SK-N-SH treated with all-trans-retinoic acid at 6 μM for 48 hours (cell line): ENCODE data around the gene PLA2G4B.

Source experiments
- ATAC-seq: fragments of 200-7000 bp; cut with Tn5 transposase; 3 replicates; pipeline ENCODE4 v1.9.1; 2020; ENCODE audit warnings: mild to moderate bottlenecking, moderate library complexity
- BACH2 ChIP-seq: fragments of 250-450 bp; sonication (Bioruptor Pico); IDR thresholded peaks from 2 replicates; pipeline ENCODE4 v1.9.0; 2021; ENCODE audit warnings: mild to moderate bottlenecking, borderline replicate concordance
- CSDC2 ChIP-seq: fragments of 250-450 bp; sonication (Bioruptor Pico); IDR thresholded peaks from 2 replicates; pipeline ENCODE4 v1.5.0; 2020; ENCODE audit warnings: mild to moderate bottlenecking, moderate library complexity
- ESRRG ChIP-seq: fragments of 250-450 bp; sonication (Bioruptor Pico); IDR thresholded peaks from 2 replicates; pipeline ENCODE4 v1.6.1; 2021; ENCODE audit warnings: mild to moderate bottlenecking
- GLIS3 ChIP-seq: fragments of 250-450 bp; sonication (Bioruptor Pico); IDR thresholded peaks from 2 replicates; pipeline ENCODE4 v1.5.0; 2020; ENCODE audit warnings: mild to moderate bottlenecking, moderate library complexity
- ISL1 ChIP-seq: fragments of 250-450 bp; sonication (Bioruptor Pico); IDR thresholded peaks from 2 replicates; pipeline ENCODE4 v2.1.2; 2022; ENCODE audit warnings: mild to moderate bottlenecking, moderate library complexity
- OSR1 ChIP-seq: fragments of 250-450 bp; sonication (Bioruptor Pico); IDR thresholded peaks from 2 replicates; pipeline ENCODE4 v1.8.0; 2022; ENCODE audit warnings: moderate library complexity, mild to moderate bottlenecking, inconsistent platforms
- PPARA ChIP-seq: fragments of 250-450 bp; sonication (Bioruptor Pico); IDR thresholded peaks from 2 replicates; pipeline ENCODE4 v1.5.0; 2020; ENCODE audit warnings: mild to moderate bottlenecking, borderline replicate concordance
- RARB ChIP-seq: fragments of 250-450 bp; sonication (Bioruptor Pico); IDR thresholded peaks from 2 replicates; pipeline ENCODE4 v1.8.0; 2021; ENCODE audit warnings: mild to moderate bottlenecking, moderate library complexity
- SNAI2 ChIP-seq: fragments of 250-450 bp; sonication (Bioruptor Pico); IDR thresholded peaks from 2 replicates; pipeline ENCODE4 v1.5.0; 2020; ENCODE audit warnings: mild to moderate bottlenecking, moderate library complexity
- TCF4 ChIP-seq: fragments of 250-450 bp; sonication (Bioruptor Pico); IDR thresholded peaks from 2 replicates; pipeline ENCODE4 v1.8.0; 2021; ENCODE audit warnings: mild to moderate bottlenecking, moderate library complexity, borderline replicate concordance
- ZC3H10 ChIP-seq: fragments of 250-450 bp; sonication (Bioruptor Pico); IDR thresholded peaks from 2 replicates; pipeline ENCODE4 v1.5.1; 2021; ENCODE audit warnings: mild to moderate bottlenecking, moderate library complexity
- ZNF70 ChIP-seq: fragments of 450-650 bp; formaldehyde crosslinking; IDR thresholded peaks from 2 replicates; pipeline ENCODE4 v1.5.0; 2020; ENCODE audit warnings: mild to moderate bottlenecking, moderate library complexity
- ZNF8 ChIP-seq: fragments of 450-650 bp; formaldehyde crosslinking; IDR thresholded peaks from 2 replicates; pipeline ENCODE4 v1.5.0; 2020; ENCODE audit warnings: mild to moderate bottlenecking, moderate library complexity
- TF ChIP-seq, protein P1 (sequence below): fragments of 250-450 bp; sonication (Bioruptor Pico); IDR thresholded peaks from 2 replicates; pipeline ENCODE4 v1.8.0; 2020; ENCODE audit warnings: mild to moderate bottlenecking, moderate library complexity, borderline replicate concordance
- TF ChIP-seq, protein P2 (sequence below): fragments of 250-450 bp; sonication (Bioruptor Pico); IDR thresholded peaks from 2 replicates; pipeline ENCODE4 v1.5.0; 2020; ENCODE audit warnings: mild to moderate bottlenecking, moderate library complexity
- TF ChIP-seq, protein P3 (sequence below): fragments of 250-450 bp; sonication (Bioruptor Pico); IDR thresholded peaks from 2 replicates; pipeline ENCODE4 v1.8.0; 2021; ENCODE audit warnings: low read depth, mild to moderate bottlenecking, moderate library complexity, borderline replicate concordance
- TF ChIP-seq, protein P4 (sequence below): fragments of 250-450 bp; sonication (Bioruptor Pico); IDR thresholded peaks from 2 replicates; pipeline ENCODE4 v1.5.1; 2020; ENCODE audit warnings: low read depth, mild to moderate bottlenecking, moderate library complexity
- TF ChIP-seq, protein P5 (sequence below): fragments of 250-450 bp; sonication (Bioruptor Pico); IDR thresholded peaks from 2 replicates; pipeline ENCODE4 v1.5.1; 2021; ENCODE audit warnings: mild to moderate bottlenecking, moderate library complexity

The PLA2G4B gene

DNA sequence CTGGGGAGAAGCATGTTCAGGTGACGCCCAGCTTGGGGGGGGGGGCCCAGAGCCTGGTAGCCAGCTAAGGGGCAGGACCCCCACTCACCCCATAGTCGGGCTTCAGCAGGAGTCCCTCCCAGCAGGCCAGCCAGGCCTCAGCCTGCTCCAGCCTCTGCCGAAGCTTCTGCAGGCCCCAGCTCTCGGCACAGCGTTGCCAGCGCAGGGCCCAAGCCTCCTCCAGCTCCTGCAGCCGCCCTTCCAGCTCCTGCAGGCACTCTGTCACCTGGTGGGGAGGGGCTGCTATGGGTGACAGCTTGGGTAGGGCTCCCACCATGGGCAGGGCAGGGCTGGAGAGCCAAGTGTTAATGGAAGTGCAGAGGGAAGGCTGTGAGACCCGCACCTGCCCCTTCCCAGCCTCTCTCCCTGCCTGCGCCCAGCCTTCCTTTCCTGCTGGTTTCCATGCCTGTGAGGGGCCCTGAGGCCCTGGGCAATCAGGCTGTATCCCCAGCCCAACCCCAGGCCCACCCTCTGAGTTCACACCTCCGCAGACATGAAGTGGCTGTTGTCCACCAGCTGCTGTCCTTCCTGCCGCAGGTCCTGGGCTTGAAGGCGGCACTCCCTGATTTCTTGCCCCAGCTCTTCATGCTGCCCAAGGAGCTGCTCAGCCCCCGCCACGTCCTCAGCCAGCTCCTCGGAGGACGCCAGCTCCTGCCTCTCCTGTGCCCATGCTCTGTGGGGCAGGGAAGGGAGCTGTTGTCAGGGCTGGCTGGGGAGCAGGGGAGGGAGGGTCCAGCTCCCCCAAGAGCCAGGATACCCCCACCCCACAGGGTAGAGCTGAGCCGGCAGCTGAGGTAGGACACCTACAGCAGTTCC is 14.3 kb downstream of the PLA2G4B start:
- no peak for TF ChIP-seq PPARA (CRISPR knock-in tag)
- TF ChIP-seq, protein P1, sequence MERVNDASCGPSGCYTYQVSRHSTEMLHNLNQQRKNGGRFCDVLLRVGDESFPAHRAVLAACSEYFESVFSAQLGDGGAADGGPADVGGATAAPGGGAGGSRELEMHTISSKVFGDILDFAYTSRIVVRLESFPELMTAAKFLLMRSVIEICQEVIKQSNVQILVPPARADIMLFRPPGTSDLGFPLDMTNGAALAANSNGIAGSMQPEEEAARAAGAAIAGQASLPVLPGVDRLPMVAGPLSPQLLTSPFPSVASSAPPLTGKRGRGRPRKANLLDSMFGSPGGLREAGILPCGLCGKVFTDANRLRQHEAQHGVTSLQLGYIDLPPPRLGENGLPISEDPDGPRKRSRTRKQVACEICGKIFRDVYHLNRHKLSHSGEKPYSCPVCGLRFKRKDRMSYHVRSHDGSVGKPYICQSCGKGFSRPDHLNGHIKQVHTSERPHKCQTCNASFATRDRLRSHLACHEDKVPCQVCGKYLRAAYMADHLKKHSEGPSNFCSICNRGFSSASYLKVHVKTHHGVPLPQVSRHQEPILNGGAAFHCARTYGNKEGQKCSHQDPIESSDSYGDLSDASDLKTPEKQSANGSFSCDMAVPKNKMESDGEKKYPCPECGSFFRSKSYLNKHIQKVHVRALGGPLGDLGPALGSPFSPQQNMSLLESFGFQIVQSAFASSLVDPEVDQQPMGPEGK (CRISPR knock-in tag) = no peak
- no peak for TF ChIP-seq BACH2 (CRISPR knock-in tag)
- TF ChIP-seq, protein P2, sequence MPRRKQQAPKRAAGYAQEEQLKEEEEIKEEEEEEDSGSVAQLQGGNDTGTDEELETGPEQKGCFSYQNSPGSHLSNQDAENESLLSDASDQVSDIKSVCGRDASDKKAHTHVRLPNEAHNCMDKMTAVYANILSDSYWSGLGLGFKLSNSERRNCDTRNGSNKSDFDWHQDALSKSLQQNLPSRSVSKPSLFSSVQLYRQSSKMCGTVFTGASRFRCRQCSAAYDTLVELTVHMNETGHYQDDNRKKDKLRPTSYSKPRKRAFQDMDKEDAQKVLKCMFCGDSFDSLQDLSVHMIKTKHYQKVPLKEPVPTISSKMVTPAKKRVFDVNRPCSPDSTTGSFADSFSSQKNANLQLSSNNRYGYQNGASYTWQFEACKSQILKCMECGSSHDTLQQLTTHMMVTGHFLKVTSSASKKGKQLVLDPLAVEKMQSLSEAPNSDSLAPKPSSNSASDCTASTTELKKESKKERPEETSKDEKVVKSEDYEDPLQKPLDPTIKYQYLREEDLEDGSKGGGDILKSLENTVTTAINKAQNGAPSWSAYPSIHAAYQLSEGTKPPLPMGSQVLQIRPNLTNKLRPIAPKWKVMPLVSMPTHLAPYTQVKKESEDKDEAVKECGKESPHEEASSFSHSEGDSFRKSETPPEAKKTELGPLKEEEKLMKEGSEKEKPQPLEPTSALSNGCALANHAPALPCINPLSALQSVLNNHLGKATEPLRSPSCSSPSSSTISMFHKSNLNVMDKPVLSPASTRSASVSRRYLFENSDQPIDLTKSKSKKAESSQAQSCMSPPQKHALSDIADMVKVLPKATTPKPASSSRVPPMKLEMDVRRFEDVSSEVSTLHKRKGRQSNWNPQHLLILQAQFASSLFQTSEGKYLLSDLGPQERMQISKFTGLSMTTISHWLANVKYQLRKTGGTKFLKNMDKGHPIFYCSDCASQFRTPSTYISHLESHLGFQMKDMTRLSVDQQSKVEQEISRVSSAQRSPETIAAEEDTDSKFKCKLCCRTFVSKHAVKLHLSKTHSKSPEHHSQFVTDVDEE (CRISPR knock-in tag) = no peak
- no peak for TF ChIP-seq RARB
- TF ChIP-seq, protein P3, sequence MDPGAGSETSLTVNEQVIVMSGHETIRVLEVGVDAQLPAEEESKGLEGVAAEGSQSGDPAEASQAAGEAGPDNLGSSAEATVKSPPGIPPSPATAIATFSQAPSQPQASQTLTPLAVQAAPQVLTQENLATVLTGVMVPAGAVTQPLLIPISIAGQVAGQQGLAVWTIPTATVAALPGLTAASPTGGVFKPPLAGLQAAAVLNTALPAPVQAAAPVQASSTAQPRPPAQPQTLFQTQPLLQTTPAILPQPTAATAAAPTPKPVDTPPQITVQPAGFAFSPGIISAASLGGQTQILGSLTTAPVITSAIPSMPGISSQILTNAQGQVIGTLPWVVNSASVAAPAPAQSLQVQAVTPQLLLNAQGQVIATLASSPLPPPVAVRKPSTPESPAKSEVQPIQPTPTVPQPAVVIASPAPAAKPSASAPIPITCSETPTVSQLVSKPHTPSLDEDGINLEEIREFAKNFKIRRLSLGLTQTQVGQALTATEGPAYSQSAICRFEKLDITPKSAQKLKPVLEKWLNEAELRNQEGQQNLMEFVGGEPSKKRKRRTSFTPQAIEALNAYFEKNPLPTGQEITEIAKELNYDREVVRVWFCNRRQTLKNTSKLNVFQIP (CRISPR knock-in tag) = no peak
- TF ChIP-seq SNAI2 (CRISPR knock-in tag) = no peak
- TF ChIP-seq ZNF70 = no peak
- TF ChIP-seq ESRRG = no peak
- TF ChIP-seq GLIS3 (CRISPR knock-in tag) = no peak
- TF ChIP-seq CSDC2 (CRISPR knock-in tag) = no peak
- TF ChIP-seq ZC3H10 (CRISPR knock-in tag) = no peak
- TF ChIP-seq OSR1 = no peak
- TF ChIP-seq, protein P4, sequence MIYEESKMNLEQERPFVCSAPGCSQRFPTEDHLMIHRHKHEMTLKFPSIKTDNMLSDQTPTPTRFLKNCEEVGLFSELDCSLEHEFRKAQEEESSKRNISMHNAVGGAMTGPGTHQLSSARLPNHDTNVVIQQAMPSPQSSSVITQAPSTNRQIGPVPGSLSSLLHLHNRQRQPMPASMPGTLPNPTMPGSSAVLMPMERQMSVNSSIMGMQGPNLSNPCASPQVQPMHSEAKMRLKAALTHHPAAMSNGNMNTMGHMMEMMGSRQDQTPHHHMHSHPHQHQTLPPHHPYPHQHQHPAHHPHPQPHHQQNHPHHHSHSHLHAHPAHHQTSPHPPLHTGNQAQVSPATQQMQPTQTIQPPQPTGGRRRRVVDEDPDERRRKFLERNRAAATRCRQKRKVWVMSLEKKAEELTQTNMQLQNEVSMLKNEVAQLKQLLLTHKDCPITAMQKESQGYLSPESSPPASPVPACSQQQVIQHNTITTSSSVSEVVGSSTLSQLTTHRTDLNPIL = no peak
- TF ChIP-seq TCF4 (CRISPR knock-in tag) = no peak
- TF ChIP-seq, protein P5, sequence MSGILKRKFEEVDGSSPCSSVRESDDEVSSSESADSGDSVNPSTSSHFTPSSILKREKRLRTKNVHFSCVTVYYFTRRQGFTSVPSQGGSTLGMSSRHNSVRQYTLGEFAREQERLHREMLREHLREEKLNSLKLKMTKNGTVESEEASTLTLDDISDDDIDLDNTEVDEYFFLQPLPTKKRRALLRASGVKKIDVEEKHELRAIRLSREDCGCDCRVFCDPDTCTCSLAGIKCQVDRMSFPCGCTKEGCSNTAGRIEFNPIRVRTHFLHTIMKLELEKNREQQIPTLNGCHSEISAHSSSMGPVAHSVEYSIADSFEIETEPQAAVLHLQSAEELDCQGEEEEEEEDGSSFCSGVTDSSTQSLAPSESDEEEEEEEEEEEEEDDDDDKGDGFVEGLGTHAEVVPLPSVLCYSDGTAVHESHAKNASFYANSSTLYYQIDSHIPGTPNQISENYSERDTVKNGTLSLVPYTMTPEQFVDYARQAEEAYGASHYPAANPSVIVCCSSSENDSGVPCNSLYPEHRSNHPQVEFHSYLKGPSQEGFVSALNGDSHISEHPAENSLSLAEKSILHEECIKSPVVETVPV (CRISPR knock-in tag) = no peak
- no peak for TF ChIP-seq ZNF8 (CRISPR knock-in tag)
- ATAC-seq = no peak; the same call in 2 of the 3 replicates

DNA sequence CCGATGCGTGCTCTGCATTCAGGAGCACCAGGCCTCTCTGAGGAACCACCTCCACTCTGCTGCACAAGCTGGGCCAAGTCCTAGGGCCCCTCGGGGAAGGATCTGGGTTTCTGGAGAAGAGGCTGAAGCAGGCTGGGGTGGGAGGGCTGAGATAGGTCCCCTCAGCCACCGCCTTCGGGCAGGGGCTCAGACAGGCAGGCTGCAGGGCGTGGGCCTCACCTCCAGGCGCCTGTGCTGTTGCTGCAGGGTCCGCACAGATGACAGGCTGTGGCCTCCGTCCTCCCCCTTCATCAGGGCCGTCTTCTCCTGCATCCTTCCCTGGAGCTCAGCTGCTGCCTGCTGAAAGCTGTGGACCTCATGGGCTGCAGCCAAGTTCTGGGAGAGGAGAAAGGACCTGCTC is 15.2 kb downstream of the PLA2G4B start:
- no peak for TF ChIP-seq ZNF70
- TF ChIP-seq, protein P5 (CRISPR knock-in tag) = no peak
- TF ChIP-seq, all 23 proteins: peak for 0
- ATAC-seq = no peak

DNA sequence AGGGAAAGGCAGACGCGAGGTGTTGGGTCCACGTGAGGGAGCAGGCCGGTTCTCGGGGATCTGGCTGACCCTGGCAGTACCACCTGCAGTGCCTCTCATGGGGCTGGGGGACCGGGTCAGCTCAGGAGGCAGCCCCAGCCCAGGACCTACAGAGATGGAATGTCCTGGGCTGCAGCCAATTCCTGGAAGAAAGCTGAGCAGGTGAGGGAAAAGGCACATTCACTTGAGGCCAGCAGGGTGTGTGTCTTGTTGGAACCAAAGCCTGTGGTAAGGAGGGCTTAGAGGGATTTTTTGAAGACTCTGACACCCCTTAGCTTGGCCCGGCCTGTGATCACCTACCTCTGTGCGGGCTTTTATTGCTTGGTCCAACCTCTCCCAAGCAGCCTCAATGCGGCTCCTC is 15.8 kb downstream of the PLA2G4B start:
- no peak for TF ChIP-seq CSDC2 (CRISPR knock-in tag)
- no peak for TF ChIP-seq ZC3H10 (CRISPR knock-in tag)
- TF ChIP-seq, protein P2 (CRISPR knock-in tag) = no peak
- TF ChIP-seq PPARA (CRISPR knock-in tag) = no peak
- no peak for TF ChIP-seq ISL1 (CRISPR knock-in tag)
- ATAC-seq = no peak
